ENCODE results near the gene EFNB2.

The EFNB2 gene

GRCh38 chr13:106530980-106531481 is 4.4 kb downstream of the EFNB2 start:
- no peak for TF ChIP-seq CTCF (IDR thresholded peaks at IDR 0.05; ENCODE audit: control insufficient read depth, insufficient read depth, low read depth, low read length, missing control alignments)
- no peak overlapping the region for H3K4me3 ChIP-seq (ENCODE audit: control insufficient read depth, low read depth, low read length)
- no peak for DNase-seq (ENCODE audit: low read depth)

- no peak overlapping the region for H3K4me3 ChIP-seq (ENCODE audit: control insufficient read depth, low read depth, low read length)
- no peak for TF ChIP-seq CTCF (IDR thresholded peaks at IDR 0.05; ENCODE audit: control insufficient read depth, insufficient read depth, low read depth, low read length, missing control alignments)
- DNase-seq (ENCODE audit: low read depth) = no peak
These were observed 5.2 kb downstream of the EFNB2 start for GRCh38 chr13:106530171-106530851.

- H3K4me3 ChIP-seq (ENCODE audit: control insufficient read depth, low read depth, low read length) = no peak overlapping the region
- no peak for DNase-seq (ENCODE audit: low read depth)
- TF ChIP-seq CTCF (IDR thresholded peaks at IDR 0.05; ENCODE audit: control insufficient read depth, insufficient read depth, low read depth, low read length, missing control alignments) = no peak
These were observed 5.9 kb downstream of the EFNB2 start for GRCh38 chr13:106529415-106530170.

- no peak for DNase-seq (ENCODE audit: low read depth)
- no peak for TF ChIP-seq CTCF (IDR thresholded peaks at IDR 0.05; ENCODE audit: control insufficient read depth, insufficient read depth, low read depth, low read length, missing control alignments)
- H3K4me3 ChIP-seq (ENCODE audit: control insufficient read depth, low read depth, low read length) = no peak overlapping the region
These were observed 6.6 kb downstream of the EFNB2 start for GRCh38 chr13:106528718-106529414.

- H3K4me3 ChIP-seq (ENCODE audit: control insufficient read depth, low read depth, low read length) = no peak overlapping the region
- no peak for DNase-seq (ENCODE audit: low read depth)
- no peak for TF ChIP-seq CTCF (IDR thresholded peaks at IDR 0.05; ENCODE audit: control insufficient read depth, insufficient read depth, low read depth, low read length, missing control alignments)
These were observed 7.6 kb downstream of the EFNB2 start for GRCh38 chr13:106527826-106528225.

GRCh38 chr13:106527445-106527801 is 8.0 kb downstream of the EFNB2 start:
- H3K4me3 ChIP-seq (ENCODE audit: control insufficient read depth, low read depth, low read length) = no peak overlapping the region
- no peak for TF ChIP-seq CTCF (IDR thresholded peaks at IDR 0.05; ENCODE audit: control insufficient read depth, insufficient read depth, low read depth, low read length, missing control alignments)
- no peak for DNase-seq (ENCODE audit: low read depth)
